KOPT-K1 (cell line): Measurements from ENCODE around the gene ABR.
"Not testable (repeated sequence)": the region's sequence is repeated elsewhere in the genome, so short reads cannot be mapped to it uniquely, and the experiment has no call there.

Source experiments
- H3K27ac ChIP-seq: fragments of 200-600 bp; sonication (generic); 2 replicates; pipeline ENCODE4 v1.5.1; 2016; ENCODE audit warnings: antibody characterized with exemption, mild to moderate bottlenecking, low read depth, low read length; ENCODE audit not compliant: poor library complexity, severe bottlenecking
- H3K36me3 ChIP-seq: fragments of 200-600 bp; sonication (generic); 2 replicates; pipeline ENCODE4 v1.5.1; 2017; ENCODE audit warnings: antibody characterized with exemption, mild to moderate bottlenecking, low read length, moderate library complexity; ENCODE audit not compliant: insufficient read depth
- H3K9me3 ChIP-seq: fragments of 200-600 bp; sonication (generic); 2 replicates; pipeline ENCODE4 v1.5.1; 2017; ENCODE audit warnings: antibody characterized with exemption, low read length, mild to moderate bottlenecking; ENCODE audit not compliant: insufficient read depth, poor library complexity, severe bottlenecking

Gene ABR

GRCh38 chr17:1169221-1169928 lies 10.4 kb downstream of the ABR start:
- Histone ChIP-seq H3K36me3 (no peaks in the 10 kb centered on the region), H3K9me3 (no peaks in the 10 kb centered on the region), H3K27ac (no peak overlapping the region)

- H3K36me3 ChIP-seq = no peaks in the 10 kb centered on the region
- H3K27ac ChIP-seq = no peak overlapping the region
- H3K9me3 ChIP-seq = no peaks in the 10 kb centered on the region
These were observed 11.1 kb downstream of the ABR start for GRCh38 chr17:1168533-1169220.

GRCh38 chr17:1166276-1166675 lies 13.5 kb downstream of the ABR start:
- no peaks in the 10 kb centered on the region for H3K36me3 ChIP-seq
- H3K27ac ChIP-seq = no peak overlapping the region
- H3K9me3 ChIP-seq = no peaks in the 10 kb centered on the region

- no peaks in the 10 kb centered on the region for H3K36me3 ChIP-seq
- H3K9me3 ChIP-seq = no peaks in the 10 kb centered on the region
- H3K27ac ChIP-seq = no peak overlapping the region
These were observed 13.9 kb downstream of the ABR start for GRCh38 chr17:1165836-1166235.

GRCh38 chr17:1164935-1165556 lies 14.7 kb downstream of the ABR start:
- no peaks in the 10 kb centered on the region for H3K9me3 ChIP-seq
- no peaks in the 10 kb centered on the region for H3K36me3 ChIP-seq
- H3K27ac ChIP-seq = no peak overlapping the region

- no peak overlapping the region for H3K27ac ChIP-seq
- no peaks in the 10 kb centered on the region for H3K9me3 ChIP-seq
- H3K36me3 ChIP-seq = no peaks in the 10 kb centered on the region
These were observed 17.5 kb downstream of the ABR start for GRCh38 chr17:1162116-1162855.

GRCh38 chr17:1160591-1161390 lies 19.0 kb downstream of the ABR start:
- H3K36me3 ChIP-seq = no peaks in the 10 kb centered on the region
- no peaks in the 10 kb centered on the region for H3K9me3 ChIP-seq
- no peak overlapping the region for H3K27ac ChIP-seq

- H3K36me3 ChIP-seq = no peaks in the 10 kb centered on the region
- H3K9me3 ChIP-seq = no peaks in the 10 kb centered on the region
- no peak overlapping the region for H3K27ac ChIP-seq
These were observed 20.2 kb downstream of the ABR start for GRCh38 chr17:1159431-1160180.

- H3K36me3 ChIP-seq = no peaks in the 10 kb centered on the region
- H3K27ac ChIP-seq = no peak overlapping the region
- no peaks in the 10 kb centered on the region for H3K9me3 ChIP-seq
These were observed 20.9 kb downstream of the ABR start for GRCh38 chr17:1158879-1159278.

GRCh38 chr17:1156864-1157263 lies 22.9 kb downstream of the ABR start:
- Histone ChIP-seq H3K36me3 (no peaks in the 10 kb centered on the region), H3K27ac (no peak overlapping the region), H3K9me3 (no peaks in the 10 kb centered on the region)

GRCh38 chr17:1154704-1155103 lies 25.1 kb downstream of the ABR start:
- no peak overlapping the region for H3K27ac ChIP-seq
- H3K9me3 ChIP-seq = no peaks in the 10 kb centered on the region
- no peaks in the 10 kb centered on the region for H3K36me3 ChIP-seq

GRCh38 chr17:1153795-1154546 lies 25.8 kb downstream of the ABR start:
- H3K27ac ChIP-seq = no peak overlapping the region
- no peaks in the 10 kb centered on the region for H3K36me3 ChIP-seq

GRCh38 chr17:1152582-1152981 lies 27.2 kb downstream of the ABR start:
- not testable (repeated sequence) for H3K9me3 ChIP-seq, H3K27ac ChIP-seq, H3K36me3 ChIP-seq

More at GRCh38 chr17:1153795-1154546, 25.8 kb downstream of the ABR start:
- H3K9me3 ChIP-seq = no peaks in the 10 kb centered on the region
